ENCODE results near the gene MRPL2. TPM values are rescaled to one million over a fixed set of nuclear protein-coding genes. Genes with fewer than 3 reads are reported as not detected.

The MRPL2 gene
- total RNA-seq, 1 donor from 2014 or later = 47.4 TPM

- H3K4me2 ChIP-seq (ENCODE audit: low read length) = no peak overlapping the region
- Mint-ChIP-seq H3K9me3 (ENCODE audit: unreplicated experiment) (no peaks in the 10 kb centered on the region), H3K4me1 (ENCODE audit: low read depth, unreplicated experiment) (peaks cover 30% of the 10 kb centered on the region), H3K4me3 (ENCODE audit: unreplicated experiment) (peak overlapping the region; percentile 46), H3K27ac (ENCODE audit: unreplicated experiment) (no peak overlapping the region), H3K36me3 (ENCODE audit: low read depth, unreplicated experiment) (peaks cover 31% of the 10 kb centered on the region), H3K27me3 (ENCODE audit: low read depth, unreplicated experiment) (no peaks in the 10 kb centered on the region)
- DNase-seq (ENCODE audit: low read depth) = no peak
- H4K20me1 ChIP-seq (ENCODE audit: insufficient read depth, low read length) = peaks cover 70% of the 10 kb centered on the region
- no peak overlapping the region for H2AFZ ChIP-seq (ENCODE audit: low read depth, low read length)
- no peak overlapping the region for H3K9ac ChIP-seq (ENCODE audit: low read length)
- TF ChIP-seq, protein P1, sequence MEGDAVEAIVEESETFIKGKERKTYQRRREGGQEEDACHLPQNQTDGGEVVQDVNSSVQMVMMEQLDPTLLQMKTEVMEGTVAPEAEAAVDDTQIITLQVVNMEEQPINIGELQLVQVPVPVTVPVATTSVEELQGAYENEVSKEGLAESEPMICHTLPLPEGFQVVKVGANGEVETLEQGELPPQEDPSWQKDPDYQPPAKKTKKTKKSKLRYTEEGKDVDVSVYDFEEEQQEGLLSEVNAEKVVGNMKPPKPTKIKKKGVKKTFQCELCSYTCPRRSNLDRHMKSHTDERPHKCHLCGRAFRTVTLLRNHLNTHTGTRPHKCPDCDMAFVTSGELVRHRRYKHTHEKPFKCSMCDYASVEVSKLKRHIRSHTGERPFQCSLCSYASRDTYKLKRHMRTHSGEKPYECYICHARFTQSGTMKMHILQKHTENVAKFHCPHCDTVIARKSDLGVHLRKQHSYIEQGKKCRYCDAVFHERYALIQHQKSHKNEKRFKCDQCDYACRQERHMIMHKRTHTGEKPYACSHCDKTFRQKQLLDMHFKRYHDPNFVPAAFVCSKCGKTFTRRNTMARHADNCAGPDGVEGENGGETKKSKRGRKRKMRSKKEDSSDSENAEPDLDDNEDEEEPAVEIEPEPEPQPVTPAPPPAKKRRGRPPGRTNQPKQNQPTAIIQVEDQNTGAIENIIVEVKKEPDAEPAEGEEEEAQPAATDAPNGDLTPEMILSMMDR (IDR thresholded peaks at IDR 0.05; ENCODE audit: insufficient read depth, low read depth, low read length) = no peak
- TF ChIP-seq EZH2 (IDR thresholded peaks at IDR 0.05; ENCODE audit: insufficient read depth, low read length) = no peak
- H3K79me2 ChIP-seq (ENCODE audit: insufficient read depth, low read length) = peaks cover 91% of the 10 kb centered on the region
- H3K27ac ChIP-seq (ENCODE audit: low read depth, low read length) = no peak overlapping the region
- peaks cover 2% of the 10 kb centered on the region for H3K36me3 ChIP-seq (ENCODE audit: insufficient read depth, low read length)
- no peak for FAIRE-seq
- no peak overlapping the region for H3K4me3 ChIP-seq (ENCODE audit: insufficient read depth, low read depth, low read length)
- H3K4me1 ChIP-seq (ENCODE audit: insufficient read depth, low read length) = no peaks in the 10 kb centered on the region
- no peaks in the 10 kb centered on the region for H3K27me3 ChIP-seq (ENCODE audit: insufficient read depth, low read length)
- H3K9me3 ChIP-seq (ENCODE audit: insufficient read depth, low read depth, low read length) = no peaks in the 10 kb centered on the region
These were observed 46.4 kb upstream of the MRPL2 start for GRCh38 chr6:43105538-43106222.

DNA sequence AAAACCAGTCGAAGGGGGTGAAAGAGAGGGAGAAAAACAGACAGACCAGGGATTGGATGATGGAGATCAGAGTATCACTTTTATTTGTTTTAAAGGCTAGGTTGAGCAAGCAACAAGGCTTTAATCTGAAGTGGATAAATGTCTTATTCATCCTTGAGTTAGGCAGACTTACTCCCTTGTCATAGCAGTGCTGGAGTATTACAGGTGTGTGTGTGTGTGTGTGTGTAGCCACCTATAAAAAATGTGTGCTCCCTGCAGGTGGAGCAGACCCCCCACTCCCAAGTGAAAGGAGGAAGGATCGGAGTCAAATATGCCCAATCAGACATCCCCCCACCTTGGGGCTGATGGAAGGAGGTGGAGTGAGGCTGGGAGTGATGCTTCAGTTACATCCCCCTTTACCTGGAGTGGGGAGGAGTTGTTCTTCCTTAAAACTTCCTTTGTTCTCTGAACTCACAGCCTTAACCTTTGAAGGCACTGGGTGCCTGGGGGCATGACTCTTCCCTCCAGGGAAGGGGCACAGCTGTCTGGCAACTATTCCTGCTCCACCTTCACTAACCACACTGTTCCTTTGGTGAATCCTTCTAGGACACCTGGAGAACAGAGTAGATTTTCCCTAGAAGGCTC lies 44.1 kb upstream of the MRPL2 start:
- Mint-ChIP-seq H3K36me3 (ENCODE audit: low read depth, unreplicated experiment) (peaks cover 27% of the 10 kb centered on the region), H3K4me3 (ENCODE audit: unreplicated experiment) (no peak overlapping the region), H3K4me1 (ENCODE audit: low read depth, unreplicated experiment) (peaks cover 38% of the 10 kb centered on the region), H3K27me3 (ENCODE audit: low read depth, unreplicated experiment) (no peaks in the 10 kb centered on the region), H3K27ac (ENCODE audit: unreplicated experiment) (no peak overlapping the region), H3K9me3 (ENCODE audit: unreplicated experiment) (no peaks in the 10 kb centered on the region)
- FAIRE-seq (no peak), DNase-seq (ENCODE audit: low read depth) (no peak)
- peaks cover 92% of the 10 kb centered on the region for H3K79me2 ChIP-seq (ENCODE audit: insufficient read depth, low read length)
- no peaks in the 10 kb centered on the region for H3K27me3 ChIP-seq (ENCODE audit: insufficient read depth, low read length)
- no peak overlapping the region for H3K9ac ChIP-seq (ENCODE audit: low read length)
- no peak overlapping the region for H3K4me2 ChIP-seq (ENCODE audit: low read length)
- no peak overlapping the region for H2AFZ ChIP-seq (ENCODE audit: low read depth, low read length)
- TF ChIP-seq, protein P1 (IDR thresholded peaks at IDR 0.05; ENCODE audit: insufficient read depth, low read depth, low read length) = no peak
- TF ChIP-seq EZH2 (IDR thresholded peaks at IDR 0.05; ENCODE audit: insufficient read depth, low read length) = no peak
- H4K20me1 ChIP-seq (ENCODE audit: insufficient read depth, low read length) = peaks cover 71% of the 10 kb centered on the region
- H3K9me3 ChIP-seq (ENCODE audit: insufficient read depth, low read depth, low read length) = no peaks in the 10 kb centered on the region
- no peaks in the 10 kb centered on the region for H3K4me1 ChIP-seq (ENCODE audit: insufficient read depth, low read length)
- H3K36me3 ChIP-seq (ENCODE audit: insufficient read depth, low read length) = peaks cover 2% of the 10 kb centered on the region
- no peak overlapping the region for H3K27ac ChIP-seq (ENCODE audit: low read depth, low read length)
- no peak overlapping the region for H3K4me3 ChIP-seq (ENCODE audit: insufficient read depth, low read depth, low read length)

DNA sequence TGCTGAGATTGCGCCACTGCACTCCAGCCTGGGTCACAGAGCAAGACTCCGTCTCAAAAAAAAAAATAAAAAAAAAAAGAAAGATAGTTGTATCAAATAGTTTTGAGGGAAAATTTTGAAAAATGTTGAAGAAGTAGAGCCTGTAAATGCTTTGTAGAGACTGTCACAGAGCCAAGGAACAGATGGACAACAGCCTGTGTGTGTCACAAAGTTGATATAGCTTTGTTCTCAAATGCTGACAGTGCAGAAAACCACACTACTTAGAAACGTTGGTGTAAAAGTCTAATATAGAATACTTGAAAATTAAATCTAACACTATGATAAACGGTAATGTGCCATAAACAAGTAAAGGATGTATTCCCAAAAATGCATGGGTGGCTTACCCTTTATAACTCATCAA lies 42.3 kb upstream of the MRPL2 start:
- H3K4me2 ChIP-seq (ENCODE audit: low read length) = no peak overlapping the region
- DNase-seq (ENCODE audit: low read depth) (no peak), FAIRE-seq (no peak)
- peaks cover 17% of the 10 kb centered on the region for H3K4me1 ChIP-seq (ENCODE audit: insufficient read depth, low read length)
- H3K79me2 ChIP-seq (ENCODE audit: insufficient read depth, low read length) = peaks cover 92% of the 10 kb centered on the region
- no peak overlapping the region for H3K27ac ChIP-seq (ENCODE audit: low read depth, low read length)
- no peak overlapping the region for H2AFZ ChIP-seq (ENCODE audit: low read depth, low read length)
- no peaks in the 10 kb centered on the region for H3K27me3 Mint-ChIP-seq (ENCODE audit: low read depth, unreplicated experiment)
- peaks cover 69% of the 10 kb centered on the region for H4K20me1 ChIP-seq (ENCODE audit: insufficient read depth, low read length)
- H3K9ac ChIP-seq (ENCODE audit: low read length) = no peak overlapping the region
- H3K9me3 Mint-ChIP-seq (ENCODE audit: unreplicated experiment) = no peaks in the 10 kb centered on the region
- no peak for TF ChIP-seq EZH2 (IDR thresholded peaks at IDR 0.05; ENCODE audit: insufficient read depth, low read length)
- TF ChIP-seq, protein P1 (IDR thresholded peaks at IDR 0.05; ENCODE audit: insufficient read depth, low read depth, low read length) = no peak
- H3K4me3 Mint-ChIP-seq (ENCODE audit: unreplicated experiment) = no peak overlapping the region
- H3K4me3 ChIP-seq (ENCODE audit: insufficient read depth, low read depth, low read length) = no peak overlapping the region
- H3K36me3 Mint-ChIP-seq (ENCODE audit: low read depth, unreplicated experiment) = peaks cover 16% of the 10 kb centered on the region
- H3K27me3 ChIP-seq (ENCODE audit: insufficient read depth, low read length) = no peaks in the 10 kb centered on the region
- H3K36me3 ChIP-seq (ENCODE audit: insufficient read depth, low read length) = peaks cover 2% of the 10 kb centered on the region
- peaks cover 51% of the 10 kb centered on the region for H3K4me1 Mint-ChIP-seq (ENCODE audit: low read depth, unreplicated experiment)
- H3K9me3 ChIP-seq (ENCODE audit: insufficient read depth, low read depth, low read length) = no peaks in the 10 kb centered on the region
- H3K27ac Mint-ChIP-seq (ENCODE audit: unreplicated experiment) = no peak overlapping the region
